ENCODE data around the gene SFXN2.
"Not testable (repeated sequence)": the region's sequence is repeated elsewhere in the genome, so short reads cannot be mapped to it uniquely, and the experiment has no call there.

The SFXN2 gene

DNA sequence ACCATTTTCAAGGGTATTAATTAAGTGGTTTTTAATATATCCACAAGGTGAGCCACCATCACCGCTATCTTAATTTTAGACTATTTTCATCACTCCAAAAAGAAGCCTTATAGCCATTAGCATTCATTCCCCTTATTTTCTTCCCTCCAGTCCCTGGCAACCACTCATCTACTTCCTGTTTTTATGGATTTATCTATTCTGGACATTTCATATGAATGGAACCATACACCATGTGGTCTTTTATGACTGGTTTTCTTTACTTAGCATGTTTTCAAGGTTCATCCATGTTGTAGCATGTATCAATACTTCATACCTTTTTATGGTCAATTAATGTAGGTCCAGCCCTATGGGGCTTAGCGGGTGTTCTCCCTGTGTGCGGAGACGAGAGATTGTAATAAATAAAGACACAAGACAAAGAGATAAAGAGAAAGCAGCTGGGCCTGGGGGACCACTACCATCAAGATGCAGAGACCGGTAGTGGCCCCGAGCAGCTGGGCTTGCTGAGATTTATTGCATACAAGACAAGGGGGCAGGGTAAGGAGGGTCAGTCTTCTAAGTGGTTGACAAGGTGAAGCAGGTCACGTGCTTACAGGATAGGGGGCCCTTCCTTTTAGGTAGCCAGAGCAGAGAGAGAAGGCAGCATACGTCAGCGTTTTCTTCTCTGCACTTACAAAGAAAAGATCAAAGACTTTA, 44.0 kb downstream of the SFXN2 start:
- DNase-seq = no peak

DNA sequence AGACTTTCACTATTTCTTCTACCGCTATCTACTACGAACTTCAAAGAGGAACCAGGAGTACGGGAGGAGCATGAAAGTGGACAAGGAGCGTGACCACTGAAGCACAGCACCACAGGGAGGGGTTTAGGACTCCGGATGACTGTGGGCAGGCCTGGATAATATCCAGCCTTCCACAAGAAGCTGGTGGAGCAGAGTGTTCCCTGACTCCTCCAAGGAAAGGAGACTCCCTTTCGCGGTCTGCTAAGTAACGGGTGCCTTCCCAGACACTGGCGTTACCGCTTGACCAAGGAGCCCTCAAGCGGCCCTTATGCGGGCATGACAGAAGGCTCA, 44.5 kb downstream of the SFXN2 start:
- DNase-seq = not testable (repeated sequence)

DNA sequence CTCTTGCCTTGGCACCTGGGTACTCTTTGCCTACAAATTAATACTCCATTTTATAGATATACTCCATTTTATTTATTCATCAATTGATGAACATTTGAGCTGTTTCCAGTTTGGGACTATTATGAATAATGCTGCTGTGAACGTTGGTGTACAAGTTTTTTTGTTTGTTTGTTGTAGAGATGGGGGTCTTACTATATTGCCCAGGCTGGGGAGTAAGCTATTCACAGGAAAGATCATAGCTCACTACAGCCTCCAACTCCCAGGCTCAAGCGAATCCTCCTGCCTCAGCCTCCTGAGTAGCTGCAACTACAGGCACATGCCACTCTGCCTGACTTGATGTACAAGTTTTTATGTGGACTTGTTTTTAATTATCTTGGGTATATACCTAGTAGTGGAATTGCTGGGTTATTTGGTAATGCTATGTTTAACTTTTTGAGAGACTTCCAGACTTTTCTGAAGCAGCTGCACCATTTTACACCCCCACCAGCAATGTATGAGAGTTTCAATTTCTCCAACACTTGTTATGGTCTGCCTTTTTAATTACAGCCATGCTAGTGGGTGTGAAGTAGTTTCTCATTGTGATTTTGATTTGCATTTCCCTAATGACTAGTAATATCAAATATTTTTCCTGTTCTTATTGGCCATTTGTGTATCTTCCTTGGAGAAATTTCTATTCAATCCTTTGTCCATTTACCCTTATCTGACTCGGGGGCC, 45.2 kb downstream of the SFXN2 start:
- no peak for DNase-seq

DNA sequence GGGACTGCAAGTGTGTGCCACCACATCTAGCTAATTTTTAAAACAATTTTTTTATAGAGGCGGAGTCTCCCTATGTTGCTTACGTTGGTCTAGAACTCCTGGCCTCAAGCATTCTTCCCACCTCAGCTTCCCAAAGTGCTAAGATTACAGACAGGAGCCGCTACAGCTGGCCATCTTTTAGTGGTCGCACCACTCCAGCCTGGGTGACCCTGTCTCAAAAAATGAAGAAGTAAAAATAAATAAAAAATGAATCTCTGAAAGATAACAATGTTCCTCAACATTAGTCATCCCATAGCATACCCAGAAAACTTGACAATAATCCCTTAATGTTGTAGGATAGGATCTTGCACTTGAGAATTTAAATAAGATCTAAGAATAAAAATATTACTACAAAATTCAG, 47.5 kb downstream of the SFXN2 start:
- DNase-seq = no peak

DNA sequence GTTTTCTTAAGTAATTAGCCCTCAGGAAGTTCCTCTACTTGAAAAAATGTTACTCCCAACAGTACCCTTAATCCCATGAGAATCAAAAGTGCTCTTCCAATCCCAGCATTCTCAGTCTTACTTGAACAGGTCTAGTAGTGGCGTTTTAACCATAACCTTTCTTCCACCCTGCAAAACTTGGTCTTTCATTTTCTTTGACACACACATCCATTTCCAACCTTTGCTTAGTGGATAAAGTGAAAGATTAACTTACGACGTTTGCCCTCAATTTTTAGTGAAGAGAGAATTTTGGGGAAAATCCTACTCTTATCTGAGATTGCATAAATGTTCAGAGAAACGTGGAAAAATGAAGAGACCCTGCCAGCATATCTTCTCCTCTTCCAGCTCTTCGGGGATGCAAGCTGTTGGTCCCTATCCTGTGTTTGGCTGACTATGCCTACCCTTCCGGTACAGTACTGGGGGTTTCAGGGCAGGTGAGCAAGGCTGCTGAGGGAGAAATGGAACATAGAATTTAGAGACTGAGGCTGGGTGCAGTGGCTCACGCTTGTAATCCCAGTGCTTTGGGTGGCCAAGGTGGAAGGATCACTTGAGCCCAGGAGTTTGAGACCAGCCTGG, 48.1 kb downstream of the SFXN2 start:
- DNase-seq = no peak

DNA sequence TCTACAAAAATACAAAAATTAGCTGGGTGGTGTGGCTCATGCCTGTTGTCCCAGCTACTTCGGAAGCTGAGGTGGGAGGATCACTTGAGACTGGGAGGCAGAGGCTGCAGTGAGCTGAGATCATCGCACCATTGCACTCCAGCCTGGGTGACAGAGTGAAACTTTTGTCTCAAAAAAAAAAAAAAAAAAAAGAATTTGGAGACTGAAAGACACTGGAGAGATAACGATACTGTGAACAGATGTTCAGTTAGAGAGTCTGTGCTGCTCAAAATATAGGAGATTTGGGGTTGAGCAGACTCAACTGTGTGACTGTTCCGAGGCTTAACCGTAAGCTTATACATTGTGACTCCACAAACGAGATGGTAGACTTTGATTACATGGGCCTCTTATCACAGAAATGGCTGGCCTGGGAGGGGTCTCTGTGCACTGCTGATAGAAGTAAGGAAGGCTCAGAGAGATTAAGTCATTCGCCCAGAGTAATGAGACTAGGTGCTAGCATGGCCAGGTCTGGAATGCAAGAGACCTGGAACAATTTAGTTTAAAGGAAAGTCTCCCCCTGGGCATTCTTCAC, 48.7 kb downstream of the SFXN2 start:
- no peak for DNase-seq

DNA sequence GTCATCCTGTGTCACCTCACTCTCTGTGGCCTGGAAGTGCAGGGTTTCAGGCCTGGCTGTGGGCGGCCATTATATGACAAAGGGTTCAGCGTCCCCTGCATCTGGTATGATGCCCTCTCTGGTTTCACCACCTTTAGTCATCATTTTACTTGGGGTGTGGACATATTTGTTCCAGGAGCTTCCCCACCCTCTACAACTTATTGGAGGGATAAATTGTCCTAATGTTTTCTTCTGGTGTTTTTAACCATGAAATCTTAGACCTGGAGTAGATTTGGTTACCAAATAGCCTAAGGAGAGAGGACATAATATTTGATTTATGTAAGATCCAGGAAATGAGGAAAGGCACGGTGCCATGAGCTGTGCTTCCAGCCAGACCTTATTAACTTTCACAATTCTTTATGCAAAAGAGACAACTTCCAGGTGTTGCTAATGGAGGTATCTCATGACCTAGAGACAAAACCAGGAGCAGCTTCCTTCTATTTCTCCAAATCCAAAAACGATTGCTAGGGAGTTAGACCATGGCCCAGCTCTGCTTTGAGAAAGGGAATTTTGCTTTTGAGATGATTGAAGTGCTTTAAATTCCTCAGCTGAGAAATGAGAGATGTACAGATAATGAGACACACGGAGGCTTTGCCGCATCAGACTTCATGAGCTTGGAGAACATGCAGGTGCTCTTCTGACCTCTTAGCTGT, 50.2 kb downstream of the SFXN2 start:
- DNase-seq = no peak

DNA sequence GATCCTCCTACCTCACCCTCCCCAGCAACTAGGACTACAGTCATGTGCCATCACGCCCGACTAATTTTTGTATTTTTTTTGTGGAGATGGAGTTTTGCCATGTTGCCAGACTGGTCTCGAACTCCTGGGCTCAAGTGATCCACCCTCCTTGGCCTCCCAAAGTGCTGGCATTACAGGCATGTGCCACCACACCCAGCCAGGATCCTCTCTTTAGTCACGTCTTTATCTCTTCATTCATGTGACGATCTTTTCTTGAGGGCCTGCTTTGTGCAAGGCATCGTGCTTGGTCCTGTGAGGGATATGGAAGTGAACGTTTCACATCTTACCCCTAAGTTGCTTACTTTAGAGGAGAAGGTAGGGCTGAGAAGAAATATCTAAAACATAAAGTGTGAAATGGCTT, 50.9 kb downstream of the SFXN2 start:
- DNase-seq = no peak

DNA sequence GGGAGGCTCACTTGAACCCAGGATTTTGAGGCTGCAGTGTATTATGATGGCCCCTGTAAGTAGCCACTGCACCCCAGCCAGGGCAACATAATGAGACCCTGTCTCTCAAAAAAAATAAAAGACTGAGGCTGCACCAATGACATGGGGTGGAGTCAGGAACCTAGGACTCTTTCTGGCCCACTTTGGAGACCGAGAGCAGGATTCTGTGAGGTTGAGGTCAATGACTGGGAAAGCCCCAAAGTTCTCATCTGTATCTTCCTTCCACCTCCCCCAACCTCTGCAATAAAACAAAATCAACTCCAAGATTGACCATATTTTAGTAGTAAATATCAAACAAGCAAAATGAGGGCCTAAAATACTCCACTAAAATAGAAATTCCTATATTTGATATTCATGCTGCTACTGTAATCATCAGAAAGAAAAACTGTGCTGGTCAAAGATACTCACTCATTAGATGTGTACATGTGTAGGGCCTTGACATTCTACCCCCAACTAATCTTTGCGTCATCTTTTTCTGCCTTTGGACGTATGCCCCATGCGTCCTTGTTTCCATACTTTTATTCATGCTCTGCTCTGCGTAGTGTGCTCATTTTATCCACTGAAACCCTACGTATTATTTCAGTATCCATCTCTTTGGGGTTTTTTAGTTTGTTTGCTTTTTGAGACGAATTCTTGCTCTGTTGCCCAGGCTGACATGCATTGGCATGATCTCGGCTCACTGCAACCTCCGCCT, 53.2 kb downstream of the SFXN2 start:
- no peak for DNase-seq

DNA sequence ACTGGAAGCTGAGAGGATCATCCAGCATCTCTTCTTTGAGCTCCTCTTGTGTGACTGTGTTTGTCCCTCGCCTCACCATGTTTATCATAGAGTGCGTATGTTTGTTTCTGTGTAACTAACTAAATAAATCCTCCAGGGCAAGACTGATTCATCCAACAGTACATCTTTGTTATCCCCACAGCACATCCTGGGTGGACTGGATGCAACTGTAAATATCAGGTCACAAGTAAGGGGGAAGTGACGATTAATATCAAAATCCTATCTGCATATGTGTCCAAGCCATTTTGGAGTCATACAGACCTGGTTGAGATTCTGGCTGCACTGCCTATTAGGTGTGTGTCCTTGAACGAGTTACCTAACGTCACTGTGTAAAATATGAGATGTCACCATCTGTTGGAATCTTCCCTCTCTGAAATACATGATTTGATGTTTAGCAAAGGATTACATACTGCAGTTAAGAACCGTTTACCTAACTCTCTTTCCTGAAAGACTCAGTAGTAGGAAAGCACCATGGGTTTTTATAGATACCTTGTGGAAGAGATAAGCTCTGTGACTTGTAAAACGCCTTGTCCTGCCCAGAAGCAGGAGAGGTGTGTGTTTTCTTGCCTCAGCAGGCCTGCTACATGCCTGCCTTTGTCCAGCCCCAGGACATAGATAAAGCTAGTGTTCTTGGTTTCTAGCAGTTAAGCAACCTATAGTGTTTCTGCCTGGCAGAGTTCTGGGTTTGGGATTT, 55.1 kb downstream of the SFXN2 start:
- no peak for DNase-seq

DNA sequence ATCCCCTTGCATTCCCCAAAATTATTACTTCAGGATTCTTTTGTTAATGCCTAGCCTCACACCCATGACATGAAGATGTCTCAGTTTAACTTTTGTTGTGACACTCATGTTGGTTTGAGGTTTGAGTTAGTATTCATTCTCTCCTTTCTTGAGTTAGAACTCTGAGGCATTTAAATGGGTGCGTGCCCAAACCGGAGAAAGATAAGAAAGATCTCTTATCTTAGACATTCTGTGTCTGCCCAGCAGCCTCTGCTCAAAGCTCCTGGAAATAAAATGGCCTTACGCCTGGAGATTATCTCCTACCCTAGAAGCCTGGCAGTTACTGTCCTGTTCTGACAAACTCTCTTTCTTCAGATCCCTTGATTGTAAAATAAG, 55.7 kb downstream of the SFXN2 start:
- peak; percentile 15 for DNase-seq

DNA sequence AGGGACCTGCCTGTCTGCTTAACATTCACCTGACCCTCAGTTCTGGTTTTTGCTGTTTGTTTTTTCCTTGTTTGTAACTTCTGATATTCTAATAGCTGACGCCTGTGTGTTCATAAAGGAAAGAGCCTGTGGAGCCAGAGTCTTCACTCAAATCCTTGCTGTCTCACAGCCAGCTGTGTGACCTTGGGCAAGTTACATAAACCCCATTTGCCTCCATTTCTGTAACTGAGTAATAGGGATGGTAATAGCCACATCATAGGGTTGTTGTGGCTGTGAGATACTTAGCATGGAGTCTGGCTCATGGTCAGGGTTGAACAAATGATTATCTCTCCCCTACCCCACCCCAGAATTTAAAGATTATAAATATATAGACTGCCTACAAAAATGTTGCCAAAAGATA, 56.4 kb downstream of the SFXN2 start:
- DNase-seq = no peak

DNA sequence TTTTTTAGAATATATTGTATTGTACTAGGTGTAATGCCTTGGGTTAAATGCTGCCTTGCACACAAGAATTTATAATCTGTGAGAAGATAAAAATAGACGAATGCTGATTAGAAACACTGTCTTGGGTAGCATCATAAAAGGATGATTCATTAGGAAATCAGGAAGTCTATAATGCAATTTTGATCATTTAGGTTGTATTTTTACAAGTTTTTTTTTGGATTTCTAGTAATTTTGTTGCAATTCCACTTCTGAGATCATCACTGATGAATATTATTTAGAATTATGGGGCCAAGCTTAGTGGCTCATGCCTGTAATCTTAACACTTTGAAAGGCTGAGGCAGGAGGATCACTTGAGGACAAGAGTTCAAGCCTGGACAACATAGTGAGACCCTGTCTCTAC, 58.9 kb downstream of the SFXN2 start:
- no peak for DNase-seq

DNA sequence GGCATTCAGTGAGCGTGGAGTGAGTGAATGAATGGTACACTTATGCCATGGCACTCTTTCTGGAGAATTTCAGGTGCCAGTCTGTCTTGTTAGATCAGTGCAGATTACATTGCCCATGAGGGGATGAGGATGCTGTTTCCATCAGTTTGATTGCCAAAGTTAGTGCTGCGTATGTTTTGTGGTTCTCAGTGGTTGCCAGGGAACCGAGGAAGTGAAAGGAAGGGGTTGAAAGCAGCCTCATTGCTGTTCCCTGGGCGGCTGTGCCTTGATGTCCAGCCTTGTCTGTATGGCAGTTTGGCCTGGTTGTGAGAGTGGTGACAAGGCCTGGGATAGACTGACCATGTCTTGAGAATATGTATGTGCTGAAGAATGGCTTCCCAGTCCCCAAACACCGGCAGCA, 59.5 kb downstream of the SFXN2 start:
- DNase-seq = peak; percentile 29

DNA sequence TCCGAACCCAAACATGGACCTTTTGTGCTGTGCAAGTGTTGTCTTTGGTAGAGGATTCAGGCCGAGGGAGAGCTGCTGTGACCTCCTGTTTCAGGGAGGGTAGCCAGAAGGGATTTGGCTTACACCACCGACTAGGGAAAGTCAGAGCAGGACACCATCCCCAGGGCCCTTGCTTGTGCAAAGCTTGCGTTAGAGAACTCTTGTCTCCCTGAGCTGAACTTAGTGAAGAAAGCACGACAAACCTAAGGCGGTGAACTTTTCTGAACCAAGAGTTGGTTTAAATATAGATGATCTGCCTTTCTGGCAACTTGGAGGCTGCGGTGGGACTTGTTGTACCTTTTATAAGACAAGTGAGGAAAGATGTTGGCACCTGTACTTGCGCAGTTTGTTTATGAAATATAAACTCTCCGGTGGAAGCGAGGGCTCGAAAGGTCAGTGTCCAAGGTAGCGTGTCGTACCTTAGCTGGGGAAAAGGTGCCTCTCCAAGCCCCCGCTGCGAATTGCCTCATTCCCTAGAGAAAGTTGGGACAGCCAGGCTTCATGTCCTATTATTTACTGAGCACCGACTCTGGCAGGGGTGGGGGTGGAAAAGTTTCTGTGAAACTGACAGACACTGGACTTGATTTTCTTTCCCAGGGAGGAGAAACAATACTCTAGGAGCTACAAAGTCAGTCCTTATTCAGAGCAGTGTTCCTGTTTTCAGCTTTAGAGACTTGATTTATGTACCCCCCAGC, 60.9 kb downstream of the SFXN2 start:
- DNase-seq = no peak

DNA sequence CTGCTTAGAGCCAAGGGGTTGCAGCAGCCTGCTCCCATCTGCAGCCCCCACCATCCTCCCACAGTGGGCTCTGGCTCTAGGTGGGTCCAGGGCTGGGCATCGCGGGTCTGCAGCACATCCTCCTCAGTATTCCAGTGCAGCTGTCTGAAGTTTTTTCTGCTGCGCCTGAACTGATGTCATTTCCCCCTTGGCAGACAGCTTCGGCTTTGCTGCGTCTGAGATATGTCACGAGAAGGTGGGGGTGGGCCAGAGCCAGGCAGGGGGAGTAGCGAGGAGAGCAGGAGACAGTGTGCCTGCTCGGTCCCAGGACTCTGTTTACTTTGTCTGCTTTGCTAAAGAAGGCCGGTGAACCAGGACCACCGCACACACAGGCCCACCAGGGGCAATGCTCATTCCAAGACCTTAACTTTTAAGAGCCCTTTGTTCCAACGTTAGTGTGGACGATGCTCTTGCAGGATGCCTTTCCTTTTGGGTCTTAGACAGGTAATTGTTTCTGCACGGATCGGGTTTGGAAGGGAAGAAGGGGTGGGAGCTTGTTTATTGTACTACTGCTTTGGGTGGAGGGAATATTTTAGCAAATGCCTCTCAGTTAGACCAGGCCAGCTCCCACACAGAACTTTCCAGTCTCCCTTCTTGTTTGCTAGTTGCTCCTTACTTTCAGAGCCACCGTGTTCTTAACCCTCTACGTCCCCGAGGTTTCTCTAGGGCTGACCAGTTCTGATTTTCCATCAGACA, 61.7 kb downstream of the SFXN2 start:
- DNase-seq = no peak

DNA sequence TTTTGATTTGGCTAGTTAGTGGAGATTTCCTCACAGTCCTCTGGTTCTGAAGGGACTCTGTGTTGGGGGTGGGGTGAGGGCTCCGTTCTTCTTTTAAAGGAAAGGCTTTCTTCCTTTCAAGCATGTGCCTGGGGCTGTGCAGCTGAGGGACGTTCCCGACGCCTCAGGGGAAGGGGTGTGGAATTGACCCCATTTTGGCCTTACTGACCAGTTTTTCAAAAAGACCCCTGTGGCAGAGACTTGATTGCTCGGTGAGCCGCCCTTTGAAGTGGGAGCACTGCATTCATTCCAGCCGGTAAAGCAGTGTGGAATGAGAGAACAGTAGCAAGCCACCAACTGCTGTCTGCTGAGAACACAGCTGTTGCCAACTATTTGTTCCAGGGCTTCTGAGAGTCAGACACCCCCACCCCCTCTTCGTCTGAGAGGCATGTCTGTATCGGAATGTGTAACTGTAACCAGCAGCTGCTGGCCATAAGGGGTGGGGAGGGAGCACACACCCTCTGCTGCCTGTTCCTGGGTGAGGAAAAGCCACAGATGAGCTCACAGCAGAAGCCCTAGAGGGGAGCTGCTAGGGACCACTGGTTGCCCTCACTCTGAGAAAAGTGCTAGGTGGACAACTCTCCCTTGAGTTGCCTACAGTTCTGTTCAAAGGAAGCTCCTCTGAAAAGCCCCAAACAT, 62.5 kb downstream of the SFXN2 start:
- DNase-seq = peak; percentile 16

DNA sequence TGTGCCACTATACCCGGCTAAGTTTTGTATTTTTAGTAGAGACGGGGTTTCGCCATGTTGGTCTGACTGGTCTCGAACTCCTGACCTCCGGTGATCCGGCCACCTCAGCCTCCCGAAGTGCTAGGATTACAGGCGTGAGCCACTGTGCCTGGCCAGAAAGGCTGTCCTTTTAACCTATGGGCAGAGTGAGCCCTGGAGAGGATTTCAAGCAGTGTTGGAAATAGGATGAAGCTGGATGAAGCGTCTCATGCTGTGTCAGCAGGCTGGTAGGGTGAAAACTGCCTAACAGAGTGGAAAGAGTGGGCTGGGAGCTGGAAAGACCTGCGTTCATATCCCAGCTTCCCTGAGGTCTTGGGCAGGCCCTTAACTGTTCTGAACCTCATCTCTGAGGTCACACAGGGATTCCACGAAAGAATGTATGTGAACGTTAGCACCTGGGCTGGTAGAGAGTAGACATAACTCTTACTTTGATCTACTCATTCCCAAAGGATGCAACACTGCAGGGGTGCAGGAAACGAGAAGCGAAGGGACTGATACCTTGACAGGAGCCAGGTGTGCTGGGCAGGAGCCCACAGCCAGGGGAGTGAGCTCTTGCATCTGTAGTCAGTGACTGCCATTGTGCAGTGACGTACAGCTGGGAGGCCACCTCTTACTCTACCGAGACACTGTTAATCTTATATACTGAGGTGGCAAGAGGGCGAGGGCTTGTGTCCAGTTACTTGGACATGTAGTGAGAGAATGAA, 63.4 kb downstream of the SFXN2 start:
- no peak for DNase-seq

DNA sequence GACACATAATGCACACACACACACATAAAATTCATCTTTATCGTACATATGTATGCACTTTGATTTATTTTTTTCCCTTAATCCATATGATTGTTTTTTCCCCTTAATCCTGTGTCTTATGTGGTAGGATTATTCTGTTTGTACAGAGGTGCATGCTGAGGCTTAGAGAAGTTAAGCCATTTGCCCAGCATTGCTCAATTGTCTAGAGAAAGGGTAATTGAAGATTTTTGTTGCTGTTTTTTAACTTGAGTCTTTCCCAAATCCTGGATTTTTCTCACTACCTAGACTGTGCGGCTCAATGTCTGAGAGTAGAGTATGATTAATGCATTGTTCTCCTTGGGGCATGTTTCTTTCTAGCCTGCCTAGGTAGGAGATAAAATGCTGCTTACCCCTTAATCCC, 64.3 kb downstream of the SFXN2 start:
- no peak for DNase-seq
